ENCODE data around the gene FAM222A. TPM values are rescaled to one million over a fixed set of nuclear protein-coding genes. Genes with fewer than 3 reads are reported as not detected.

Gene FAM222A
- total RNA-seq, 1 experiment from 2014 or later = 5.5 TPM

- intact Hi-C loops (cut with micrococcal nuclease; ENCODE audit: unreplicated experiment) = no loop called here
- Histone ChIP-seq H3K4me1 (ENCODE audit: insufficient read depth, low read length, poor library complexity, severe bottlenecking) (no peaks in the 10 kb centered on the region), H3K9me3 (ENCODE audit: low read depth, low read length, poor library complexity, severe bottlenecking) (peaks cover 11% of the 10 kb centered on the region), H3K27ac (ENCODE audit: low read depth, low read length, poor library complexity, severe bottlenecking) (no peak overlapping the region), H3K27me3 (replicated peaks; ENCODE audit: insufficient read depth, low read depth, low read length, poor library complexity) (no peaks in the 10 kb centered on the region), H3K4me3 (ENCODE audit: low read depth, low read length, poor library complexity, severe bottlenecking) (no peak overlapping the region), H3K36me3 (ENCODE audit: insufficient read depth, low read length, poor library complexity, severe bottlenecking) (no peaks in the 10 kb centered on the region)
- TF ChIP-seq, protein P1, sequence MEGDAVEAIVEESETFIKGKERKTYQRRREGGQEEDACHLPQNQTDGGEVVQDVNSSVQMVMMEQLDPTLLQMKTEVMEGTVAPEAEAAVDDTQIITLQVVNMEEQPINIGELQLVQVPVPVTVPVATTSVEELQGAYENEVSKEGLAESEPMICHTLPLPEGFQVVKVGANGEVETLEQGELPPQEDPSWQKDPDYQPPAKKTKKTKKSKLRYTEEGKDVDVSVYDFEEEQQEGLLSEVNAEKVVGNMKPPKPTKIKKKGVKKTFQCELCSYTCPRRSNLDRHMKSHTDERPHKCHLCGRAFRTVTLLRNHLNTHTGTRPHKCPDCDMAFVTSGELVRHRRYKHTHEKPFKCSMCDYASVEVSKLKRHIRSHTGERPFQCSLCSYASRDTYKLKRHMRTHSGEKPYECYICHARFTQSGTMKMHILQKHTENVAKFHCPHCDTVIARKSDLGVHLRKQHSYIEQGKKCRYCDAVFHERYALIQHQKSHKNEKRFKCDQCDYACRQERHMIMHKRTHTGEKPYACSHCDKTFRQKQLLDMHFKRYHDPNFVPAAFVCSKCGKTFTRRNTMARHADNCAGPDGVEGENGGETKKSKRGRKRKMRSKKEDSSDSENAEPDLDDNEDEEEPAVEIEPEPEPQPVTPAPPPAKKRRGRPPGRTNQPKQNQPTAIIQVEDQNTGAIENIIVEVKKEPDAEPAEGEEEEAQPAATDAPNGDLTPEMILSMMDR (conservative IDR thresholded peaks at IDR 0.05; ENCODE audit: low read depth, low read length) = no peak
- no peak for TF ChIP-seq EZH2 (IDR thresholded peaks at IDR 0.05; ENCODE audit: borderline replicate concordance, low read depth, low read length, poor library complexity, severe bottlenecking)
- no TSS peak for BruUV-seq (replicated peaks)
- ChIA-PET POLR2A (ENCODE audit: low non-redundant PET) (no interaction called here), CTCF (no interaction called here)
- DNase-seq (ENCODE audit: low spot score) = no peak
Measured at GRCh38 chr12:109753959-109754358, 40.3 kb downstream of the FAM222A start.

DNA sequence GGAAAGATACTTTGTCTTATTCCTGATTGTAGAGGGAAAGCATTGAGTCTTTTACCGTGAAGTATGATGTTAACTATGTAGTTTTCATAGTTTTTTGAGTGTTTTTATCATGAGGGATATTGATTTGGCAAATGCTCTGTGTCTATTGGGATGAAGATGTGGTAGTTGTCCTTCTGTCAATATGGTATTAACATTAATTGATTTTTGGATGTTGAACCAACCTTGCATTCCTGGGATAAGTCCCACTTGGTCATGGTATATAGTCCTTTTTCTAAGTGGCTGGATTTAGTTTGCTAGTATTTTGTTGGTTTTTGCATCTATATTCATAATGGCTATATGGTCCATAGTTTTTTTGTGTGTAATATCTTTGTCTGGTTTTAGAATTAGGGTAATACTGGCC is 42.8 kb downstream of the FAM222A start:
- Histone ChIP-seq H3K36me3 (ENCODE audit: insufficient read depth, low read length, poor library complexity, severe bottlenecking) (no peaks in the 10 kb centered on the region), H3K27me3 (replicated peaks; ENCODE audit: insufficient read depth, low read depth, low read length, poor library complexity) (no peaks in the 10 kb centered on the region), H3K4me1 (ENCODE audit: insufficient read depth, low read length, poor library complexity, severe bottlenecking) (no peaks in the 10 kb centered on the region), H3K27ac (ENCODE audit: low read depth, low read length, poor library complexity, severe bottlenecking) (no peak overlapping the region), H3K4me3 (ENCODE audit: low read depth, low read length, poor library complexity, severe bottlenecking) (no peak overlapping the region), H3K9me3 (ENCODE audit: low read depth, low read length, poor library complexity, severe bottlenecking) (peaks cover 11% of the 10 kb centered on the region)
- intact Hi-C loops (cut with micrococcal nuclease; ENCODE audit: unreplicated experiment) = no loop called here
- ChIA-PET CTCF (no interaction called here), POLR2A (ENCODE audit: low non-redundant PET) (no interaction called here)
- TF ChIP-seq, protein P1 (conservative IDR thresholded peaks at IDR 0.05; ENCODE audit: low read depth, low read length) = no peak
- TF ChIP-seq EZH2 (IDR thresholded peaks at IDR 0.05; ENCODE audit: borderline replicate concordance, low read depth, low read length, poor library complexity, severe bottlenecking) = no peak
- no peak for DNase-seq (ENCODE audit: low spot score)
- no TSS peak for BruUV-seq (replicated peaks)

DNA sequence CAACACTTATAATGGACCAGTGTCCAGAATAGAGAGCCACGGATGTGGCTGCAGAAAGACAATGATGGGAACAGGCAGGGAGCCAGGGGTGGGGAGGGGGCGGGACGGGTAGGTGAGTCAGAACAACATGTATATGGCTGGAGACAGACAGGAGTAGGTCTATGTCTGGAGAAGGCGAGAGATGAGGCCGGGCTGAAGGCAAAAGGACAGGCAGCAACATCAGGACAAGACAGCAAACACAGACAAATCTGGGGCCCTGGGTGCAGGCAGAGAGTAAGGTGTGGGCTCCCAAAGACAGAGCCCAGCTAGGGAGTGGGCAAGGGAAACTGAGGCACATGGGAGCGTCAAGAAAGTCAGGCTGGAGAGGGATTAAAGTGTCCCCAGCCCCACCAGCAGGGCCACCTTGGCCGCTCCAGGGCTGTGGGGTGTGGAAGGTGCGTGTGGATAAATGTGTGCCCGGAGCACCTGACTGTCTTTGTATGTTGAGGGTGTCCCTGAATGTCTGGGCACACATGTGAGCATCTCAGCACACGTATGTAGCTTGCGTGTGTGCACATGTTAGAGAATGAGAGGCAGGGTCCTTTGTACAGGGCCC is 44.1 kb downstream of the FAM222A start:
- POLR2A ChIA-PET (ENCODE audit: low non-redundant PET) = no interaction called here
- no peak for DNase-seq (ENCODE audit: low spot score)
- CTCF ChIA-PET = interaction anchor here (0.5 kb wide), 1 partner anchor 330 kb away, joined by 3 read pairs; no protein-coding TSS in a partner anchor

More for the DNA sequence above, 44.1 kb downstream of the FAM222A start:
- Histone ChIP-seq H3K4me1 (ENCODE audit: insufficient read depth, low read length, poor library complexity, severe bottlenecking) (no peaks in the 10 kb centered on the region), H3K9me3 (ENCODE audit: low read depth, low read length, poor library complexity, severe bottlenecking) (peaks cover 8% of the 10 kb centered on the region), H3K27me3 (replicated peaks; ENCODE audit: insufficient read depth, low read depth, low read length, poor library complexity) (no peaks in the 10 kb centered on the region), H3K27ac (ENCODE audit: low read depth, low read length, poor library complexity, severe bottlenecking) (no peak overlapping the region), H3K4me3 (ENCODE audit: low read depth, low read length, poor library complexity, severe bottlenecking) (no peak overlapping the region), H3K36me3 (ENCODE audit: insufficient read depth, low read length, poor library complexity, severe bottlenecking) (no peaks in the 10 kb centered on the region)
- no peak for TF ChIP-seq EZH2 (IDR thresholded peaks at IDR 0.05; ENCODE audit: borderline replicate concordance, low read depth, low read length, poor library complexity, severe bottlenecking)
- TF ChIP-seq, protein P1 (conservative IDR thresholded peaks at IDR 0.05; ENCODE audit: low read depth, low read length) = no peak
- intact Hi-C loops (cut with micrococcal nuclease; ENCODE audit: unreplicated experiment) = no loop called here
- BruUV-seq (replicated peaks) = no TSS peak
